ENCODE measurements around the gene TIMP2.

Gene TIMP2

DNA sequence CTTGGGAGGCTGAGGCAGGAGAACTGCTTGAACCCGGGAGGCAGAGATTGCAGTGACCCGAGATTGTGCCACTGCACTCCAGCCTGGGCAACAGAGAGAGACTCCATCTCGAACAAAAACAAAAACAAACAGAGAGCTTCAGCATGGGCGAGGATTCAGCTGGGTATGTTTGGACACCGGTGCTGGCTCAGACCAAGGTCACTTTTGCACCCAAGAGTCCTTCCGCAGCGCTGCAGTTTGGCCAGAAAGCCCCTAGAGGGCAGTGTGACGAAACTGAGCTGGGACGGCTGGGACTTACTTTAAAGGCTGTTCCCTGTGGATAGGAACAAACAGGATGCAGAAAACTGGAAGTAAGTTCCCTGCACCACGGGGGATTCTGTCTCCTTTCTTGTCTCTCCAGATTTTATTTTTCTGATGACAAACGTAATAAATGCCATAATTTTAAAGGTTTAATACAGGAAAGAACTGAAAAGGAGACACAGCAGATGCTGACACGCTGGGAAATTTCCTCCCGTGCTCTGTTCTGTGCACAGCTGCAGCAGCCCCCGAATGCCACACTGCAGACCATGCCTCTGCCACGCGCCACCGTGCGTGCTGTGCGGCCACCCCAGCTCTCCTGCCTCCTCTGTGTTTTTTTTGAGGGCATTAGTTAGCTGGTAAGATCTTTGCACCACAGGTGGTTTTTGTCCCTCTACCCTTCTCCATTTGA is 59.4 kb downstream of the TIMP2 start:
- peak; percentile 51 to 53 for DNase-seq (ENCODE audit: low read depth in 2 of 2)

GRCh38 chr17:78864117-78864516 is 61.1 kb downstream of the TIMP2 start:
- DNase-seq (ENCODE audit: low read depth in 2 of 2) = no peak

- DNase-seq (ENCODE audit: low read depth in 2 of 2) = no peak
These were observed 62.8 kb downstream of the TIMP2 start for GRCh38 chr17:78862073-78863023.

DNA sequence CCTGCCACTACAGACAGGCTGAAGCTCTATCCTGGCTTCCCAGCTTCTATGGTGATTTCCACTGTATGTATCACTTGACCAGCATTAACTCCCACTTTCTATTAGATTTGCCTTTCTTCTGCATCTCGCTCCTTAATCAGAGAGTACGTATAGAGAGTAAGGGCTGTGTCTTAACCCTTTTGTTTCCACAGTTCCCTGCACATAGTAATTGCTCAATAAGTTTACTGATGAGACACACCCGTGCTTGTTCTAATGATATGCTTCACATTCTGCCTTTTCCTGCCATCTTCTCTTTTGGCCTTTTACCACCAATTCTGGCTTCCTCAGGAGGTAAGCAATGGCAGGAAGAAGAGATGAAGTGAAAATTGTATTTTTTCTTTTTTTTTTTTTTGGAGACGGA is 64.0 kb downstream of the TIMP2 start:
- no peak for DNase-seq (ENCODE audit: low read depth in 2 of 2)

DNA sequence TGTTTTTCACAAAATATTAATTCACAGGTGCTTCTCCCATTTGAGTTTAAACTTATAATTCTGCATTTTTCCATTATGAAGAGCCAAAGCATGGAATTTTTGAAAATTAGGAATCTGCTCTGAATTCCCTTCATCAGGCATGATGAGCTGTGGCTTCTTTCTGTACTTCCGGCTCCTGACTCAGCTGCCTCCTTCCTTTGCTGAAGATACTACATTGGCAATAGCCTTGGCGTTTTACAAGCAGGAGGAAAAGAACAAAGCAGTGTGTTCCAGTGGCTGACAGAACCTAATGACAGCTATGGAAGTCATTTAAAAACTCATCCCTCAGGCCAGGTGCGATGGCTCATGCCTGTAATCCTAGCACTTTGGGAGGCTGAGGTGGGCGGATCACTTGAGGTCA is 66.1 kb downstream of the TIMP2 start:
- DNase-seq (ENCODE audit: low read depth in 2 of 2) = no peak

- DNase-seq (ENCODE audit: low read depth in 2 of 2) = no peak
These were observed 67.9 kb downstream of the TIMP2 start for GRCh38 chr17:78857266-78857665.

DNA sequence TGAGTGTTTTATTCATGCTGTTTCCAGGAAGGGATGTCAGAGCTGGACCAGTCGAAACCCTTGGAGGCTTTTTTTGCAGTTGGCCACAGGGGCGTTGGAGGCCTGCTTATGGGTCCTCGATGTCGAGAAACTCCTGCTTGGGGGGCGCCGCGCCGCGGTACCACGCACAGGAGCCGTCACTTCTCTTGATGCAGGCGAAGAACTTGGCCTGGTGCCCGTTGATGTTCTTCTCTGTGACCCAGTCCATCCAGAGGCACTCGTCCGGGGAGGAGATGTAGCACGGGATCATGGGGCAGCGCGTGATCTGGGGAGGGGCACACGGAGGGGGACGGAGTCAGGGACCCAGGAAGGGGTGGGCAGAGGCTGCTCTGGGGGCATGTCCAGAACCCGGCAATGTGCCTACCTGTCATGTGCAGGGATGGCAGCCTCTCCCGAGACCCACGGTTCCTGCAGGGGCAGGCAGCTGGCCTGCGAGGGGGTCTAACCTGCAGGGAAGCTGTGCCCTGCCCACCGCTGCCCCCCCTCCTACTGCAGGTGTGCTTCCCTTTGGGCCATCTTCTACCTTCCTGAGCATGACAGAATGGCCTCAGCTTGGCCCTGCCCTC is 69.5 kb downstream of the TIMP2 start:
- DNase-seq (ENCODE audit: low read depth in 2 of 2) = no peak

- no peak for DNase-seq (ENCODE audit: low read depth in 2 of 2)
These were observed 70.7 kb downstream of the TIMP2 start for GRCh38 chr17:78854508-78854907.

DNA sequence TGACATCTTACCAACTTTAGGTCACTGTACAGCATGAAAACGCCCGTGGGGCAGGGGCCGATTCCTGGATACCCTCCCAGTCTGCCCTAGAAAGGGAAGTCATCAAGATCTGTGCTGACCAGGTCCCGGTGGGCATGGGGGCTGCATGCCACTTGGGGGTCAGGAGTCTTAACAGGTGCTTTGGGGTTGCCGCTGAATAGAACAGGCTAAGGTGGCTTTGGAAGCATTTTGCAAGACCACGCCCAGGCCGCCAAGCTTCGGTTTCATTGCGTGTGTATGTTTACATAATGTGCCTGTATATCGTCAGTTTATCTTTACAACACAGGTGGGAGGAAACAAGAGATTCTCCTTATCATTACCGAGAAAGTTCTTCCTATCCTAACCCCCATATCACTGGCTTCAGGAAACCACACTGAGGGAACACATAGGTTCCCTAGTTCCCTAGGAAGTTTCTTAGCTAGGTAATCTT is 71.2 kb downstream of the TIMP2 start:
- no peak for DNase-seq (ENCODE audit: low read depth in 2 of 2)

- DNase-seq (ENCODE audit: low read depth in 2 of 2) = no peak
These were observed 72.5 kb downstream of the TIMP2 start for GRCh38 chr17:78852709-78853121.

DNA sequence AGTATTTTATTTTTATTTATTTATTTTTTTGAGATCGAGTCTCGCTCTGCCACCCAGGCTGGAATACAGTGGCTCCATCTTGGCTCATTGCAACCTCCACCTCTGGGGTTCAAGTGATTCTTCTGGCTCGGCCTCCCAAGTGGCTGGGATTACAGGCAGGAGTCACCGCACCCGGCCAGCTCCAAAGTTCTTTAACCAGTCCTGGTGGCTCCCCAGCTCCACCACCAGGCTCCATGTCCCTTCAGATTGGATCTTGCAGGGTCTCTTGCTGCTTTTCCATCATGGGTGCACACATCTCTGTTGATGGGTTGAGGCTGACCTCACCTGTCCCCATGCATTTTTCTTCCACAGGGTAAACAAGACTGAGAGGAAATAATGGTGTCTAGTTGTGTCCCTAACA is 76.2 kb downstream of the TIMP2 start:
- no peak for DNase-seq (ENCODE audit: low read depth in 2 of 2)

DNA sequence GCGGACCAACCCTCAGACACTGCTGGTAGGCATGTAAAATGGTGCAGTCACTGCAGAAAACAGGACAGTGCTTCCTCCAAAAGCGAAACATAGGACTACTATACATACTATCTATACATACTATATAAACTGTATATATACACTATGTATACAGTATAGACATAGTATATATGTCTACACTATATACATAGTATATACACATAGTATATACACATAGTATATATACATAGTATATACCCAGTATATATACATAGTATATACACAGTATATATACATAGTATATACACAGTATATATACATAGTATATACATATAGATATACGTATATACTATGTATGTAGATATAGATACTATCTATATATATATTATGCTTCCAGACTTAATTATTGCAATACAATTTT is 78.1 kb downstream of the TIMP2 start:
- DNase-seq (ENCODE audit: low read depth in 2 of 2) = no peak

- DNase-seq (ENCODE audit: low read depth in 2 of 2) = no peak
These were observed 80.7 kb downstream of the TIMP2 start for GRCh38 chr17:78844301-78845005.

DNA sequence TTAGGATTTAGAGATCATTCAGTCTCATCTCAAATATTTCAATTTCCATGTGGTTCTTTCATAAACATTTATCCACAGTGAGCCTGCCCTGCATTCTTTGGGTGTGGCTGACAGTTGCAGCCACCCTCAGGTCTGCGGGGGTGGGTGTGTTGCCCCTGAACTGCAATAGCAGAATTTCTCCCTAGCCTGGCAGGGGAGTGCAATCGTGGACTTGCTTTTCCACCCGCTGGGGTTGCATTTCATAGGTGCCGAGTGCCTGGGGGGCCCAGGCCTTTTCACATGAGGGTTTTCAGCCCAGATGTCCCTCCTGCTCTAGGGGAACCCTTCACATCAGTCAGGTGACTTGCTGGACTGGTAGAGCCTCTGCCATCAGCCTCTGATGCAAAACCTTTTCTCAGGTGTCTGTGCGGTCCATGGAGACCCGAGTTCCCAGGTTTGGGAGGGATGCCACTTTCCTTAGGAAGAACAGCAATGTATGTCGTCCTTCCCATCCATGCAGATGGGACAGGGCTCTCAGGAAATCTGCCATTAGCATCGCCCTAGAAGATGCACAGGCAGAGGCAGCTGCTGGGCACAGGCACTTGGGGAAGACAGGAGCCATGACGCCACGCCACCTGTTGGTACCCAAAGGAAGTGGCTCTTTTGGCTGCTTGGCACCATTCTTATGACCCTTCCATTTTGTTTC is 82.2 kb downstream of the TIMP2 start:
- peak in 1 of 2 donors; percentile 36 for DNase-seq (ENCODE audit: low read depth in 2 of 2)

- peak; percentile 99 to 100 for DNase-seq (ENCODE audit: low read depth in 2 of 2)
These were observed 84.2 kb downstream of the TIMP2 start, which contains the start of gene USP36 for GRCh38 chr17:78840780-78841611. Gene USP36 (minus strand): TSS chr17:78840814. CDS start chr17:78836363, 4,451 bp downstream.

DNA sequence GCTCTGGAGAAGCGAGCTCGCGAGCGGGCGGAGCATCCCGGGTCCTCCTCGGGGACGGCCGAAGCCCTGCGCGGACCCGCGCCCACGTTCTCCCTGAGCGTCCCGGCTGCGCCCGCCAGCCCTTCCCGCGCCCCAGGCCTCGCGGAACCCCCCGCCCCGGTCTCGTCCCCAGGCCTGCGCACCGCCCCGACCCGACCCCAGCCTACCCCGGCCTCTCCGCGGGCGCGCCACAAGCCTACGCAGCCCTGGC is 84.7 kb downstream of the TIMP2 start:
- no peak for DNase-seq (ENCODE audit: low read depth in 2 of 2)

GRCh38 chr17:78839762-78840529 is 85.2 kb downstream of the TIMP2 start:
- no peak for DNase-seq (ENCODE audit: low read depth in 2 of 2)

DNA sequence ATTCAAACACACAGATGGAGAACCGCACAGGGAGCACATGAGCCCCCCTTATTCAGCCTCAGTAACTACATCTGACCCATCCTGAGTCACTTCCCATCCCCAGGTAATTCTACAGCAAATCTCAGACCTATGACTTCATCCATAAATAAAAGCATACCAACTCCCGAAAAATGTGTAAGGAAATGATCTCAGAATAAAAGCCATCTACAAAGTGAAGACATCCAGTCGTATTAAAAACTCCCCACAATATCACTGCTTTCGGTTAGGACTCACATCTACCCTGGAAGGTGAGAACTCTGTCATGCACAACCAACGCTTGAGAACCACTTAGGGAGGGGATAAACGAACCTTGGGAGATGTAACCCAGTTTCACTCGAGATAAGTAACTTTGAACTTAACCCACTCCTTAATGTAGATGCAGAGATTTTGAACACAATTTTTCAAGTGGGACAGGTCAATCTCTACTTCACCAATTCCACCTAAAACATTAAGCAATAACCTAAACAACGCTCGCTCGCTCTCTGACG is 85.9 kb downstream of the TIMP2 start:
- DNase-seq (ENCODE audit: low read depth in 2 of 2) = no peak

- DNase-seq (ENCODE audit: low read depth in 2 of 2) = no peak
These were observed 86.6 kb downstream of the TIMP2 start for GRCh38 chr17:78838574-78839005.
